ENCODE results near the gene ZNF699.
"Not testable (repeated sequence)": the region's sequence is repeated elsewhere in the genome, so short reads cannot be mapped to it uniquely, and the experiment has no call there.

ZNF699 gene

GRCh38 chr19:9283485-9283884, 26.2 kb downstream of the ZNF699 start:
- DNase-seq = not testable (repeated sequence)

GRCh38 chr19:9251236-9251635, 58.4 kb downstream of the ZNF699 start:
- DNase-seq = no peak

GRCh38 chr19:9250630-9251029, 59.0 kb downstream of the ZNF699 start, which contains the start of gene OR7E24:
OR7E24 (plus strand) TSS chr19:9250930; CDS start chr19:9251044, 114 bp downstream.
- DNase-seq = no peak
